MCF 10A (cell line): ENCODE results near the gene ZNF83. TPM values are rescaled to one million over a fixed set of nuclear protein-coding genes. Genes with fewer than 3 reads are reported as not detected.
"Not testable (repeated sequence)": the region's sequence is repeated elsewhere in the genome, so short reads cannot be mapped to it uniquely, and the experiment has no call there.

Source experiments
- BruUV-seq: library from RNA; stranded (reverse); fragments of 400-500 nt; replicated peaks from 2 replicates; lab custom pipeline; 2021; lab: Mats Ljungman, UMichigan
- CTCF ChIA-PET: fragments of 300-600 bp; sonication (Branson Sonifier 250); formaldehyde crosslinking; extraction: SDS; loops from one replicate; lab custom pipeline; 2021; ENCODE audit warnings: antibody characterized with exemption, inconsistent platforms; lab: Yijun Ruan, JAX
- POLR2A ChIA-PET: fragments of 300-600, 350-650 bp; sonication (Branson Sonifier 250); formaldehyde crosslinking; extraction: SDS; loops from one replicate; lab custom pipeline; 2020; ENCODE audit warnings: antibody characterized with exemption, inconsistent platforms; lab: Yijun Ruan, JAX
- DNase-seq: peaks from one replicate; pipeline ENCODE4 v3.0.0-alpha.2; 2018; ENCODE audit not compliant: unreplicated experiment
- H3K27ac Mint-ChIP-seq: one replicate; pipeline ENCODE4 v1.8.0; 2022; ENCODE audit warnings: mild to moderate bottlenecking, low read depth, mixed read lengths; ENCODE audit not compliant: unreplicated experiment
- H3K27me3 Mint-ChIP-seq: one replicate; pipeline ENCODE4 v1.8.0; 2022; ENCODE audit warnings: mixed read lengths; ENCODE audit not compliant: insufficient read depth, unreplicated experiment
- H3K36me3 Mint-ChIP-seq: one replicate; pipeline ENCODE4 v1.8.0; 2022; ENCODE audit warnings: mild to moderate bottlenecking, moderate library complexity, mixed read lengths; ENCODE audit not compliant: insufficient read depth, unreplicated experiment
- H3K4me1 Mint-ChIP-seq: one replicate; pipeline ENCODE4 v1.8.0; 2022; ENCODE audit warnings: mixed read lengths; ENCODE audit not compliant: insufficient read depth, unreplicated experiment
- H3K4me3 Mint-ChIP-seq: one replicate; pipeline ENCODE4 v1.8.0; 2022; ENCODE audit warnings: mild to moderate bottlenecking, moderate library complexity, mixed read lengths; ENCODE audit not compliant: unreplicated experiment
- H3K9me3 Mint-ChIP-seq: one replicate; pipeline ENCODE4 v1.8.0; 2022; ENCODE audit warnings: mixed read lengths; ENCODE audit not compliant: unreplicated experiment
- CTCF ChIP-seq: fragments of 200-600 bp; IDR thresholded peaks from one replicate; pipeline ENCODE4 v1.8.0; 2022; ENCODE audit warnings: antibody characterized with exemption, mild to moderate bottlenecking; ENCODE audit not compliant: unreplicated experiment
- intact Hi-C: fragments of 100-400 bp; cut with micrococcal nuclease; formaldehyde crosslinking; loops from 2 replicates; pipeline ENCODE4 v1.14.1; 2022
- total RNA-seq: library from RNA; stranded (reverse); gene quantifications from 2 replicates; pipeline ENCODE4 v1.2.3, GENCODE V29; 2022

Gene ZNF83
- total RNA-seq, 1 experiment from 2014 or later = 58.9 TPM

DNA sequence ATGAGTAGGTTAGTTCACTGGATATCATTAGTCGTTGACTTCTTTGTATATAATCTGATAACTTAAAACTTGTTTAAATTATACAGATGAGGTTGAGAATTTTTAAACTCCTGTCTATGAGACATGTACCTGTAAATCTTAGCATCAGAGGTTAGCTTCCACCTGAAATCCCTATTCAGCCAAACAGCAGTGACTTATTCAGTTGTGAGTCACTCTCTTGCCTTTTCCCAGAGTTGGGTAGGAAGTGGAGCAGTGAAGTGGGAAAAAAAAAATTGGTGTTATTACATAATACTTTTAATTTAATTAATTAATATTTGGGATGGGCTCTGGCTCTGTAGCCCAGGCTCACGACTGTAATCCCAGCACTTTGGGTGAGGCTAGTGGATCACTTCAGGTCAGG is 35.2 kb downstream of the ZNF83 start:
- Mint-ChIP-seq H3K4me3 (no peak overlapping the region), H3K27ac (no peak overlapping the region), H3K4me1 (peaks cover 11% of the 10 kb centered on the region), H3K36me3 (peaks cover 7% of the 10 kb centered on the region), H3K27me3 (no peaks in the 10 kb centered on the region), H3K9me3 (peaks cover 15% of the 10 kb centered on the region)
- no TSS peak for BruUV-seq
- ChIA-PET POLR2A (interaction anchor here (1.3 to 1.4 kb wide), 2 partner anchors 9 to 26 kb away, joined by 3 to 5 read pairs; no protein-coding TSS in a partner anchor), CTCF (interaction anchor here (0.6 to 0.9 kb wide), 2 partner anchors 203 to 805 kb away, joined by 3 read pairs; no protein-coding TSS in a partner anchor)
- no peak for TF ChIP-seq CTCF
- DNase-seq = peak; percentile 20
- intact Hi-C loops = no loop called here

DNA sequence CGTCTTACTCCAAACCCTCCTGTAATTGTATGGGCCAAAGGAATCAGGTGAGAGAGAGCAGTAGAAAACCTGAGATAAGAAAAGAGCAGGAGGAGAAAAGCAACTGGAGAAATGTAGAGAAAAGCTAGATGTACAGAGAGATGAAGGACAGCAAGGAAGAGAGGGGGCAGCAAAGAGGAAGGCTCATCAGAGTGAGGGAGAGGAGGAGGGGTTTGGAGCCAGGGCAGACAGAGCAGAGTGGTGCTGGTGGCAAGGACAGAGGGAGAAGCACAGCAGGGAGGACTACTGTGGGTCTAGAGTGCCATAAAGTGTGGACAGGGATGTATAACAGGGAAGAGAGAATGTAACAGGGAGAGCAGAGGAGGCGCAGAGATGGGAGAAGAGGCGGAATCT is 36.2 kb downstream of the ZNF83 start:
- H3K9me3 Mint-ChIP-seq = peaks cover 19% of the 10 kb centered on the region
- H3K4me1 Mint-ChIP-seq = peaks cover 11% of the 10 kb centered on the region
- ChIA-PET CTCF (interaction anchor here (0.7 kb wide), 3 partner anchors 34 to 302 kb away, joined by 3 to 4 read pairs (median 4); no protein-coding TSS in a partner anchor), POLR2A (interaction anchor here (0.6 to 1.3 kb wide), 6 partner anchors 15 to 572 kb away, joined by 3 to 4 read pairs (median 3); partner anchors contain the start of gene ZNF83)
- intact Hi-C loops = loop anchor here (1.0 kb wide), 1 partner anchor 132 kb away; no protein-coding TSS in a partner anchor
- BruUV-seq, DNase-seq, H3K36me3 Mint-ChIP-seq, H3K27me3 Mint-ChIP-seq: not testable (repeated sequence)
- peak overlapping the region; percentile 73 for H3K27ac Mint-ChIP-seq
- peak overlapping the region; percentile 83 for H3K4me3 Mint-ChIP-seq

DNA sequence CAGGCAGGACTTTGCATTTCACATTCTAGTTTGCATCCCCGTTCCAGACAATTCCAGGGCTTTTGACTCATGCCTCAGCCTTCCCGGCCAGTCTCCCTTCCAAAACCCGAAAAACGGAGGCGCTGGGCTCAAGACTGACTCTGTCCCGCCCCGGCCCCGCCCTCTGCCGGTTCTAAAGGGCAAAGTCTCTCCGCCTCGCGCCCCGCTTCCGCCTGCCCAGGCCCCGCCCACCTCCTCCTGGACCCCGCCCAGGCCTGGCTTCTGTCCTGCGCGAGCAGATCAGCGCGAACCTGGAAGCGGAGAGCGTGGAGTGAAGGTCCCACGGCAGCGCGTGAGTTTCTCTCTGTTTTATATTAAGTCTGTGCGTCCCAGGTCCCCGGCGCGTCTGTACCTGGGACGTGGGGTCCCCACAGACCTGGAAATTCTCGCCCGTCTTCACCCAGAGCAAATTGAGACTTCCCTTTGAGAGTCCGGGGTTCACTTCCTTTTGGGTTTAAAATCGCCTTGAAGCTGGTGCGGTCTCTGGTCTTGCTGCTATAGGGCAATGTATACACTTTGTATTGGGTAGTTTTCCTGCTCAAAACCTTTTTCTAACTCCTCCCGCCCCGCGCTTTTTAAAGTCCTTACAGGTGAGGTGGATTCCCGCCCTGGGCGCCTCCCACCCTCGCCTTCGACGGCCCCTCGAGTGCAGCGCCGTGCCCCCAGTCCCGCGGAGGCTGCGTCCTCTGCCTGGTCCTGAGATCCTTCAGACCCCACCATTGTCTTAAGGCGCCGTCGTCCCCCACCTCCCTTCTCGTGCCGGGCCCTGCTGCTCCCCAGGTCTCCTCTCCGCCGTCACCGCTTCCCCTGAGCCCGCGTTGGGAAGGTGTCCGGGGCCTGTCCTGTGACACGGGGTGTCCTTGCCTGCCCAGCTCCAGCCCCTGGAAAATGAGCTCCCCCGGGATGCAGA is 36.9 kb downstream of the ZNF83 start:
- BruUV-seq = TSS peak; percentile 71
- H3K4me1 Mint-ChIP-seq = peaks cover 11% of the 10 kb centered on the region
- H3K9me3 Mint-ChIP-seq = peaks cover 22% of the 10 kb centered on the region
- peak overlapping the region; percentile 73 for H3K27ac Mint-ChIP-seq
- peak; percentile 34 for TF ChIP-seq CTCF
- intact Hi-C loops = loop anchor here (1.0 kb wide), 1 partner anchor 133 kb away; no protein-coding TSS in a partner anchor
- DNase-seq = peak; percentile 93
- no peaks in the 10 kb centered on the region for H3K27me3 Mint-ChIP-seq
- H3K36me3 Mint-ChIP-seq = peaks cover 7% of the 10 kb centered on the region
- H3K4me3 Mint-ChIP-seq = peak overlapping the region; percentile 83
- CTCF ChIA-PET = interaction anchor here (0.7 to 1.9 kb wide), 5 partner anchors 11 to 301 kb away, joined by 3 to 5 read pairs (median 4); no protein-coding TSS in a partner anchor
- POLR2A ChIA-PET = interaction anchor here (0.6 to 1.3 kb wide), 6 partner anchors 14 to 571 kb away, joined by 3 to 4 read pairs (median 3); partner anchors contain the start of gene ZNF83

DNA sequence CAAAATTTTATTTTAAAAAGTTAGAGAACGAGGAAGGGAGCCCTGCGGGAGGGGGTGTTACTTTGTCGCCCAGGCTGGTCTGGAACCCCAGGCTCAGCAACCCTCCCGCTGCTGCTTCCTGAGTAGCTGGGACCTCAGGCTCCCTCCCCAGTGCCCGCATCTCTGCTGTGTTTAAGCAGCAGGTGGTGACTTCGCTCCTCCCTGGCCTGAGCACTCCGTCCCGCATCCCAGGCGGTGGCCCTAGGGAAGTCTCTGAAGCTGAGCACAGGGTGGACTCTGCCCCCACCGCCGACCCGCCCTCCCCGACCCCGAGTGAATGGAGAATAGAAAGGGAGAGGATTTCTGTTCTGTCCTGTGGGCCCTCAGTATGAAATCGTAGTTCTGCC is 37.5 kb downstream of the ZNF83 start:
- POLR2A ChIA-PET = interaction anchor here (1.4 kb wide), 1 partner anchor 74 kb away, joined by 4 read pairs; no protein-coding TSS in a partner anchor
- no TSS peak for BruUV-seq
- no peak for DNase-seq
- Mint-ChIP-seq H3K4me1 (peaks cover 11% of the 10 kb centered on the region), H3K27me3 (no peaks in the 10 kb centered on the region), H3K9me3 (peaks cover 19% of the 10 kb centered on the region), H3K36me3 (peaks cover 7% of the 10 kb centered on the region), H3K4me3 (peak overlapping the region; percentile 83), H3K27ac (peak overlapping the region; percentile 73)
- CTCF ChIA-PET = interaction anchor here (1.9 kb wide), 1 partner anchor 11 kb away, joined by 5 read pairs; no protein-coding TSS in a partner anchor
- no peak for TF ChIP-seq CTCF
- intact Hi-C loops = loop anchor here (1.0 kb wide), 1 partner anchor 134 kb away; no protein-coding TSS in a partner anchor
